Endometrium (tissue), 2 donors: ENCODE measurements around the gene HEY2.

Experiments used
- FAIRE-seq: peaks from 2 replicates; lab custom pipeline; 2012; peaks lifted over from hg19 to GRCh38; lab: Jason Lieb, UNC
- donor health status: control.
- donor health status: control.

HEY2 gene

DNA sequence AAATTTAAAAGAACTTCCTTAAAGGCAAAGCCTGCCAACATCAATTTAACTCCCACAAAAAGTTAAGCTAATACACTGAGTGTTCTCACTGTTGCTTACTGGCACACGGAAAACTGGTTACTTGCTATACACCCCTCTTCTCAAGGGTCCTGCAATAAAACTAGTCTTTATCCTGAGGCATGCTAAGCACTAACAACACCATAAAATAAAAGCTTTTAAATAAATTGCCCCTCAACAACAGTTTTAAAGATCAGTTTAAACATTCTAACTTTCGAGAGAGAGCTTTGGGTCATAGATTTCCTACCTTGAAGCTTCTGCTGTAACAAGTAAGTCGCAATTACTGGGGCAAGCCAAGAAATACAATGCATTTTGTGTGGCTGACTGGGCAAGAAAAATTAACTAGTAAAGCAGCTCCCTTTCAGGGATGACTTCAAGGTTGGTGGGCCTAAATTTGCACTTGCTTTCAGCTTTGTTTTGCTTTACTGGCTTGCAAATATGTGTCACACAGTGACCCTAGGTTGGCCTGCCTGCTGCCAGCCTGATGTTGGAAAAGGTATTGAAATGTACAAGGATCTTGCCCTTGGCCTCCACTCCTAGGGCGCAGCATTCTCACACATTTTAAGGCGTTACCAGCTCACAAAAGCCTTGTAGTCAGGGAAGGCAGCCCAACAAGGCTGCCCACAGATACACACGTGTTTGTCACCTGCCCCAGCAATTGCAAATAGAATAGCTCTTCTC lies 4.0 kb upstream of the HEY2 start:
- FAIRE-seq, result no peak

DNA sequence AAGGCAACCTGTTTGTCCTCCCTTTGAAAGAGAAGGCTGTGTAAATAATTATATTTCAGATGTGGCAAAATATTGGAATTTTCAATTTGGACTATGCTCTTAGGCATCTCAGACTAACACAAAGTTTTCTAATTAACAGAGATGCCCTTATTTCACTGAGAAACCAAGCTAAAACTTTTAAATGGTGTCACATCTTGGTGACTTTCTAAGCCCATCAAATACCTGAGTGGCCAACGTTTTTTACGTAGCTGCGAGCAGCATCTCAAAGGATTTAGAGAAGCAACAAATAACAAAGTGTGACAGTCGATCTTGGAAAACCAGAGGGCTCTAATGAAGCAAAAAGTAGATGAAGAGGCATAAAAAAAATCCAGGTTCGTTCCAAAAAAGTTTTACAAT lies 3.4 kb upstream of the HEY2 start:
- no peak for FAIRE-seq

DNA sequence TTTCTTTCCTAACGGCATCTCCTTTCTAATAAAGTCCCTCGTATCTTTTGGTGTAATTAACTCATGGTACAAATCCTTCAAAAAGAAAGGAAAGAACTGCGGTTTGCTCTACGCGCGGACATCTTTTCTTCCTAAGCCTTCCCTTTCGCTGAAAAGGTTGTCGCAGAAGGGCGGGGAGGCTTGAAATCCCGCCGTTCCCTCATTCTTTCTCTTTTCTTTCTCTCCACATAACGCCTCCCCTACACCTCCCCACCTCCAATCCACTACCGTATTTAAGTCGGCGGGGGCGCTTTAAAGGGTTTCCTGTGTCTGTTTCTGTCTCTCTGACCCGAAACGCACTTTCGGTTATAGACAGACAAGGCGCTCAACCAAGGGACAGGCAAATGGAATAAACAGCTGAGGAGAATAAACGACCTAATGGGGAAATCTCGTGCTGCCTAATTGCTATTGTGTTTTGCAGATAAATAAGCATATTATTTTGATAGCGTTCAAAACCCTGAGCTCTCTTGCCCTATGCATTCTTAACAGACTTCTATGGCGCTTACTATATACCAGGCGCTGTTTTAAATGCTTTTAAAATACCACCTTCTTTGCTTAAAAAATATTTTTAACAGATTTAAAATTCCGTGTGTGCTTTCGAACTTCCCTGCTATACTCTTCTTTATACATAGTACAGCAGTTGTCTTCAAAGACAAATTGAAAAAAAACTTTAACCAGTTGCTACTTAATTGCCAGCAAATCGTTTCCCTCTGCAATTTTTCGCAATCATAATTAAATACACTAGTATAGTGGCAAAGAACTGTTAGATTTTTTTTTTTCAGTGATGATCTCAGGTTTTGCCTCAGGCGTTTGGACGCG lies 2.5 kb upstream of the HEY2 start:
- no peak for FAIRE-seq

DNA sequence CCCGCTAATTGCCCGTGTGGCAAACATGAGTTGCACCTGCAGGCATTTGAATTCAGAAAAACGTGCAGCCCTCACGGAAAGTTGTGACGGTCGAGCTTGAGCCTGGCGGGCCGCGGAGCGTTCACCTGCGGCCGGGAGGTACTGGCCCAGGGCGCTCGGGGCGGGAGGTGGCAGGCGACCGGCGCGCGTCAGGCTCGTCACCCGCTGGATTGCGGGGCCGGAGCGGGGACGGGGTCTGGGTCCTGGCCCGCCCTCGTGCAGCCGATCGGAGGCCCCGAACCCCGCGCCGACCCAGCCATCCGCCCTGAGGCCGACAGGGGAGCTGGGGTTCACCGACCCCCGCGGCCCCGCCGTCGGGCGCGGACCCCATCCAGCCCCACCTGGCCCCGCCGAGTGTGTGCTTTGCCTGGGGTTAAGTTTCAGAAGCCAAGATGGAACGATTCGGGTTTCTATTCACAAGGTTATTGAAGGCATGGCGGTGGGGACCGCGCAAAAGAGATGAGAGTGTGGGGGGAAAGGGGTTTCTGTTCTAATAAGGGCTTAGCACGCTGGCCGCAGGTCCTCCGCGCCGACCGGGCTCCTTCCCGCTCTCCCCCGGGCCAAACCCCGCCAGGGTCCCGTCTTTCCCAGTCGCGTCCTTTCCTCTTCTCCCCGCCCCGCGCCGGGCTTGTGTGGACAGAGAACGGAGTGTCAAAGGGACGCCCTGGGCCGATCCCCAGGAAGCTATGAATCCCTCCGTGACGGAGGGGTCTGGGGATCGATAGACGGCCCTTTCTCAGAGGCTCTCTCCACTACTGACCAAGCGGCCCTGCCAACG lies 1.6 kb upstream of the HEY2 start:
- no peak for FAIRE-seq

DNA sequence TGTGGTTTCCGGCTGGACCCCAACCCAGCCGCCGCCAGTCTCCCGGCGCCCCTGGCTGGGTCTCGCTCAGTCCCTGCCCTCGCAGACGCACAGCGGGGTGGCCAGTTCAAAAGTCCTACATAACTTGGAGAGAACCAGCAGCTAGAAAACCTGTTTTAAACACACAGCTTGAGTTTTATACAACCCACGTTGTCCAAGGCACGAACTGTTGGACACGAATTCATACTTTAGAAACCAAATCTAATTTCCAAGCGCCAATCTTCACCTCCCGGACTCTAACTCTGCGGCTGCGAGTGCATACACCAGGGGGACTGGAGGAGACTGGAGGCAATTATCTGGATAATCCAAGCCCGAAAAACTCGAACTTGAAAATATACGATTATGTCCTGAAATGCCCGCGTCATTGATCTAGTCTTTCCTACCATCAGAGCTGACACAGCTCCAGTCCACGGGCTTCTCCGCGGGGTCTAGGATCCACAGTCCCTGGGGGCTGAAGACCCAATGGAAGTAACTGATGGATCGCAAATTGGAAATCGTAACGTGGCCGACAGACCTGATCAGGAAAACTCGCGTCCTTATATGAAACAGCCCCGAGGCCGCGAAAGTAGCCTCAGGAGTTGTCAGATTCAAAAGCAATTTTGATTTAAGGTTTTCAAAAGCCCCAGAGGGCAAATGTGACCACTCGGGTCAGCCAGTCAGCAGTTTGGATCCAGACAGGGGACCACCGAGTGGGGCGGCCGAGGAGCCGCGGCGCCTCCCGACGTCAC lies 843 bp upstream of the HEY2 start:
- FAIRE-seq, result no peak

DNA sequence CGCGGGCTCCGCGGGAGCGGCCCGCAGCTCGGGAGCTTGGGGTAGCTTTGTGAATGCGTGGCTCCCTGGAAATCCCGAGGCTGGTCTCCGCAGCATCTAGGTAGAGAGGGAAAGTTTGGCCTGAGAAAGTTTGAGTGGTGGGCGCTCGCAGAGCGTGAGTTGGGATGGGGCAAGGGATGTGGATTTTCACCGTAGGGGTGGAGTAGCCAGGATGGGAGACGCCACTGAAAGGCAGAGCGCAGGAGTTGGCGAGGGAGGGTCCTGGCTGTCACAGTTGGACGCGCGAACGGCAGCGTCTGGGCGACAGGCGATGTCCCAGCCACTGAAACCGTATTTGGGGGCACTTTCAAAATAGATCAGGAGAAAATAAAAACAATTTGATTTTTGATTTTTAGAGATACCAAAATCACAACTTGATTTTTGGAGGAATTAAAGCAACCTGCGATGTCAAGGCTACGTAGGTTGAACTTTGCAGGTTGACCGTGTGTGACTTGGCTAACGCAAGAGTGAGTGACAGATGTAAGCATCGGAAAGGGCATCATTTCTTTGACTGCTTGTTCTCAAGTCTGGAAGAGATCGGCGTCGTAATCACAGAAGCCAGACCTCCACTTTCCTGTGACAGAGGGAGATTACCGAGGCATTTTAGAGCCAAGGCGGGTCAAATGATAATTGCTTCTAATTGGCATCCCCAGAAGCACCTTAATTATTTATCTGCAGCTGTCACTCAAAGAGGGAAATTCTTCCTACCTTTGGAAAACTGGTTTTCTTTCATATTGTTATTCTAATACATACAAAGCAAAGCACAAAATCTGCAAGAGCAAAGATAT lies 646 bp downstream of the HEY2 start:
- no peak for FAIRE-seq

DNA sequence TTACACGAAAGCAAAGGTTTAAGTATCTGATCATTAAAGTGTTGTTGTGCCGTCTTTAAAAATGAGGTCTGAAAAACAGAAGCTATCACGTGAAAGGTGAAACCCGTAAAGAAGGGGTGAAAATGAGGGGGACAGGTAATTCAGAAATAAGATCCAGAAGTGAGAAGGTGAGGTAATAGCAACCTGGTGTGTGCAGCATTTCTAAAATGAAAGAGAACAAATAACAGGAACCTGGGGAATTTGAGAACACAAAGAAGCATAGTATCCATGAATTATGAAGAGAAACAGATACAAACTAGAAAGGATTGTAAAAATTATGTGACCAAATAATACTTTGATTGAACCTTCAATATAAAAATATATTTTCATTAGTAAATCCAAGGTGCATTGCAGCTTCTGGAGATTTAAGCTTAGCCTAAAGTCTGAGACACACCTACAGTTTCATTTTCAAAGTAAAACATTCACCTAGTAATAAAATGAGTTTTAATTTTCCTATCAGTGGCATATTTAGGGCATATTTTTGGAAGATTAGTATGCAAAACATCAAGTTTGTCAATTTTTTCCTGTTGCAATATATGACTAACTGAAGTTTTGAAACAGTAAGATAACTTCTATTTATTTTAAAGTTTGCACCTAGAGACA lies 1.4 kb downstream of the HEY2 start:
- FAIRE-seq, result no peak

DNA sequence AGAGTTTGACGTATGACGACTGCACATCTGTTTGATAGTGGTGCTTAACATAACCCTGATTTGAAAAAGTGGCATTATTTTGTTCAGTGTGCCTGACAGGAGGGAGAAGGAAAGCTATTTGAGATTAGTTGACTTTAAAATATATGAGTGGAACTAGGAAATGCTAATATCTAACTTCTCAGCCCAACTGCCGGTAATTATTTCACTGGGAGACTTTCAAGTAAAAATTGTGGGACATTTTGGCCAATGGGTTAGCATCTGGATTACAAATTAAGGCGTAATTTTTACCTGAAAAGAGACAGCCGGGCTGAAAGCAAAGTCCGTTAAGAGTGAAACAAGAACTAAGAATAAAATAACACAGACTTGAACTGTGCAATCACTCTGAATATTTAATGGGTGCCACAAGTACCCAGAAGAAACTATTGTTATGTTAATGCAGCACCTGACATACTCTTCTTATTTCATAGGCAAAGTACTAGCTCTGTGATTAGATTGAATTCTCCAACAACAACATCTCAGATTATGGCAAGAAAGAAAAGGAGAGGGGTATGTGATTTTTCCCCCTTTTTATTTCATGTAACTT lies 2.0 kb downstream of the HEY2 start:
- no peak for FAIRE-seq

DNA sequence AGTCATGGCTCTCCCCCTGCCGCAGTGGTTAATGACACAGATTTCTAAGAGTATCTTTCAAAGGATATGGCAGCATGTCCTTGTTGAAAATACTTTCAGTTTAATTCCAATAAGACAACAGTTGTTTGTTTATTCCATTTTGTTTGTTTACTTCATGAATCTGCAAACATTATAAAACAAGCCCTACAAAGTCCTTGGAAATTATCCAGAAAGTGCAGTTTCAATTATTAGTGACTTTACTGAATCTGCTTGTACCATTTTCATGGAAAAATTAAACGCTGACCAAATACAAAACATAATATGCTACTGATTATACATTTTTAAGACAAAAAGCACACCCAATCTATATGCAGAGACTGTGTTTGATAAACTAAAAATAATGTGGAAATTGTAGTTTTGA lies 3.3 kb downstream of the HEY2 start:
- FAIRE-seq, result peak; percentile 48

DNA sequence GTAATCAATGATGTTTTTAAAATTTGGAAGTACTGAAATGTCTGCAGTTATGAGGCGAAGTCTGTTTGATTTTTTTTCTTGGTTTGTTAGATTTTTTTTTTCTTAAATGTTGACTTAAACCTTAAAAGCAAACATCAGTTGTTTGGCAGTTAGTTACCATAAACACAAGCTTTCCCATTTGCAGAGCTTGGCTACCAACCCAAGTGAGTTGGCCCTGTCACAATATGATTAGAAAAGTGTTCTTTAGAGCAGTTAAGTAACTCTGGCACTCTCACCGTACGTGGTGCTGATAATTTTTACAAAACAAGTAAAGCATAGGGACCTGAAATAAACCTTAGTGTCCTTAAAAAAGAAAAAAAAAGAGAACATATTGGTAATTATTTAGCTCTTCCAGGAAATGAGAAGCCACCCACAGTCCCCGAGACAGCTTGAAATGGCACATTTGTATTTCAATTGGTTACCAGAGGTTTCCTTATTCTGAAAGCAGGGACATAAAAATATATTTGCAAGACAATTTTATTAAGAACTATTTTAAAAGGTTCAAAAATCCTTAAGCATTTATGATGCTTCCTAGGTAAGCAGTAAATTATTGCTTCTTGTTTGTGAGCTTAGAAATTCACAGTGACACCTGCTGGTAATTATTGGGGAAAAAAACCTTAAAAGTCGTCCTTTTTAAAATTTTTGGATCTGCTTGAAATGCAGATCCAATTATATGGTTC lies 3.9 kb downstream of the HEY2 start:
- peak; percentile 78 for FAIRE-seq

DNA sequence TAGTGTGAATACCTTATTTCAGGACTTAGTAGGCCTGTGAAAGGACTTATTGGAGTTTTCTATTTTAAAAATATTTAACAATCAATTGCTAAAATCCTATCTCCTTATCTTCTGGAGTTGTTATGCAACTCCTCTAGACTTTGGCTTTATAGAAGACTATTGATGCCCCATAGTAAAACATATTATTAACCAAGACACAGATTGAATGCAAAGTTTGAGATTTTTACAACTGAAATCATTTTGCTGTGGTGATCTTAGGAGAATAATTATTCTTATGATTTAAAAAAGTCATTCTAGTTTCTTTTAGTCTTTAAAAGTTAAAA lies 4.5 kb downstream of the HEY2 start:
- no peak for FAIRE-seq

DNA sequence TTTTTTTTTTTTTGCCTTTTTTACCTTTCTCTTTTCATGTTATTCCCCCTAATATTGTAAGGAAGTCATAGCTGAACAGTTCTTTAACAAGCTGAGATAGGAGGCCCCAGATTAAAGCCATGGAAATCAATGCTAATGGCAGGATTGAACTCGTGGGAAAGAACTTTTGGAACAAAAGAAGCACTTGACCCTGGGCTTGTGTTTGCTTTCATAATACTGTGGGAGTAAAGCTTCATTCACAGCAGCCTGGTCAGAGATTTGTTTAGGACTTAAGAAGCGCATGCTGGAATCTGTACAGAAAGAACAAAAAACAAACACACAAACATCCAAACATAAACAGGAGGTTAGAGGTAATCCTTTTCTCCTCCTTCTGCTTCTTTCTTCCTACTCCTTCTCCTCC lies 5.1 kb downstream of the HEY2 start:
- FAIRE-seq, result peak; percentile 88

DNA sequence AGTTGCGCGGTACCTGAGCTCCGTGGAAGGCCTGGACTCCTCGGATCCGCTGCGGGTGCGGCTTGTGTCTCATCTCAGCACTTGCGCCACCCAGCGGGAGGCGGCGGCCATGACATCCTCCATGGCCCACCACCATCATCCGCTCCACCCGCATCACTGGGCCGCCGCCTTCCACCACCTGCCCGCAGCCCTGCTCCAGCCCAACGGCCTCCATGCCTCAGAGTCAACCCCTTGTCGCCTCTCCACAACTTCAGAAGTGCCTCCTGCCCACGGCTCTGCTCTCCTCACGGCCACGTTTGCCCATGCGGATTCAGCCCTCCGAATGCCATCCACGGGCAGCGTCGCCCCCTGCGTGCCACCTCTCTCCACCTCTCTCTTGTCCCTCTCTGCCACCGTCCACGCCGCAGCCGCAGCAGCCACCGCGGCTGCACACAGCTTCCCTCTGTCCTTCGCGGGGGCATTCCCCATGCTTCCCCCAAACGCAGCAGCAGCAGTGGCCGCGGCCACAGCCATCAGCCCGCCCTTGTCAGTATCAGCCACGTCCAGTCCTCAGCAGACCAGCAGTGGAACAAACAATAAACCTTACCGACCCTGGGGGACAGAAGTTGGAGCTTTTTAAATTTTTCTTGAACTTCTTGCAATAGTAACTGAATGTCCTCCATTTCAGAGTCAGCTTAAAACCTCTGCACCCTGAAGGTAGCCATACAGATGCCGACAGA lies 9.9 kb downstream of the HEY2 start:
- no peak for FAIRE-seq

DNA sequence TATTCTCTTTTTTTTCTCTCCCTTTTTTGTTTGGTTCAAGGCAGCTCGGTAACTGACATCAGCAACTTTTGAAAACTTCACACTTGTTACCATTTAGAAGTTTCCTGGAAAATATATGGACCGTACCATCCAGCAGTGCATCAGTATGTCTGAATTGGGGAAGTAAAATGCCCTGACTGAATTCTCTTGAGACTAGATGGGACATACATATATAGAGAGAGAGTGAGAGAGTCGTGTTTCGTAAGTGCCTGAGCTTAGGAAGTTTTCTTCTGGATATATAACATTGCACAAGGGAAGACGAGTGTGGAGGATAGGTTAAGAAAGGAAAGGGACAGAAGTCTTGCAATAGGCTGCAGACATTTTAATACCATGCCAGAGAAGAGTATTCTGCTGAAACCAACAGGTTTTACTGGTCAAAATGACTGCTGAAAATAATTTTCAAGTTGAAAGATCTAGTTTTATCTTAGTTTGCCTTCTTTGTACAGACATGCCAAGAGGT lies 10.6 kb downstream of the HEY2 start:
- FAIRE-seq, result no peak

DNA sequence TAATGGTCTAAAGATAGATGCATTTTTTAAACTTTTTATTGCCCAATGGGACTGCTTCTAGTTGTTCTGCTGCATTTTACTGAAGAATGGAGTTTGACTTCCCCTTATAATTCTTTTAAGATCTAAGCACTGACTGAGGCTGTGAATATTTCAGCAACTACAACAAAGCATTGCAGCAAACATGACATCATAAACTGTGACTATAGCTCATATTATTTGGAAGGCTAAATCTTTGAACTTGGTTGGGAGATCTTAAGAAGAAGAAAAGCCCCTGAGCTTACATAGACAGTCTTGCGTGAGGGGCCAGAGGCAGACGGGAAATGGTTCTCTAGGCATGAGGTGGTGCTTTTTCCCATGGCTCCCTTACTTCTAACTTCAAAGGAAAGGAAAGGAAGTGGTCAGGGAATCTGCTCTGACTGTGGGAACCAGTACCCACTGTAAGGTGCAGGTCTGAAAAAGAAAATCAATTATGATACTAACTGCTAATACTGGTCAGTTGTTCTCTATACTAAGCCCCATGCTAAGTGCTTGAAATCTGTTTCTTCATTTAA lies 14.8 kb downstream of the HEY2 start:
- FAIRE-seq, result no peak

DNA sequence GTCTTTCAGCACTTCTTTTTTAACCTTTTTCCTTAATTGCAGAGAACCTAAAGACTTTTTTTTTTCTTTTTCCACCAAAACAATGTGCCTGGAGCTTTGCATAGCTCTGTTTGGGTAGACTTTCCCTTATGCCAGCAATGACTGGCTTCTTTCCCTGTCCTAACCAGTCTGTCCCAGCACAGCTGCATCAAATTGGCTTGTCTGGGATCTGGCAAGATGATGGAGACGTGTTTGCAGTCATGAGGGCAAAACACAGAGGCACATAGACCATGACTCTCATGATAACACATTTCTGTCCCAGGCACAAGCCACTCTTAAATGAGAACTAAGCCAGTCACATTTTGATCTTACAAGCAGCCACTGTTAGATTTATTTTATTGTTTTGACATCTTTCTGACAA lies 16.5 kb downstream of the HEY2 start:
- no peak for FAIRE-seq

DNA sequence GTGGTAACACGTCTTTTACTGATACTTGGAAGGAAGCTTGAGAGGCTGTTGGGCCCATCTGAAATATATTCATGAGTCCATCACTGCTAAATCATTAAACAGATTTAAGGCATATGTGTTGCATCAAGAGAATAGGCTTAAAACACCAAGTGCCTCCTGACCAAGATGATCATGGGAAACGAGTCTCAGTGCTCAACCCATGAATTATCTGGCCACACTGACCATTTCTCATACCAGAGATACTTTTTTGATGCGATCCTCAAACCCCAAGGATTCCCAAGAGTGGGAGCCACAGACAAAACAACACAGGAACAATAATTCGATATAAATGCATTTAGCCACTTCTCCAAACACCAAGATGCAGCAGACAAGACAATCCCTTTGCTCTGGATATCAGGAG lies 17.2 kb downstream of the HEY2 start:
- no peak for FAIRE-seq

DNA sequence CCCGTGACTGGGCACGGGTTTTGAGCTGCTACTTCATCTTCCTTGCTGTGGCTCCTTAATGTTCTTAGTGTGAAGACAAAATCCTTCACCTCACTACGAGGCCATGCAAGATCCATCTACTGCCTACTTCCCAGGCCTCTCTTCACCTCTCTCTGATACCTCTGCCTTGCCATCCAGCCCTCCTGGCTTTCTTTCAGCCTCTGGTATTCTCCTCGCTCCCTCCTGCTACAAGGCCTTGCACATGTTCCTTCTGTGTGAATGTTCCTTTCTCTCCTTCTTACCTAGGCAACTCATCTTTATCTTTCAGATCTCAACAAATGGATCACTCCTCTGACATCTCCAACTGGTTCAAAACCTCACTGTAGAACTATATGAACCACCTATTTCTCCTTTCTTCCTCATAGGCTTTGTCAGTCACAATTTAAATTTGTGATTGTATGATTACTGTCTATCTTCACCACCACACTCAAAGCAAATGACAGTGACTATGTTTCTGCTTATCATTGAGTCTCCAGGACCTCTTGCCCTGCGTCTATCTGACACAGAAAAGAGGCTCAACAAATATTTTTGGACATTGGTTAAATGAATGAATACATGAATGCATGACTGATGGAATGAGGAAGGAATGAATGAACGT lies 19.8 kb downstream of the HEY2 start:
- FAIRE-seq, result no peak
